HEK293T (cell line): Measurements from ENCODE around the gene TGM5.

Experiments
- ARNT ChIP-seq: fragments of 450-650 bp; IDR thresholded peaks from 2 replicates; pipeline ENCODE4 v1.6.1; 2017; ENCODE audit warnings: mild to moderate bottlenecking
- BHLHE40 ChIP-seq: fragments of 450-650 bp; IDR thresholded peaks from 2 replicates; pipeline ENCODE4 v1.6.1; 2016; ENCODE audit warnings: mild to moderate bottlenecking, moderate library complexity, borderline replicate concordance
- ELF4 ChIP-seq: fragments of 450-650 bp; IDR thresholded peaks from 2 replicates; pipeline ENCODE4 v1.6.1; 2017; ENCODE audit warnings: antibody characterized with exemption
- FOXA1 ChIP-seq: fragments of 450-650 bp; IDR thresholded peaks from 2 replicates; pipeline ENCODE4 v1.6.1; 2016; ENCODE audit warnings: mild to moderate bottlenecking
- FOXK2 ChIP-seq: fragments of 450-650 bp; IDR thresholded peaks from 2 replicates; pipeline ENCODE4 v1.6.1; 2016; ENCODE audit warnings: mild to moderate bottlenecking
- FOXM1 ChIP-seq: fragments of 450-650 bp; IDR thresholded peaks from 2 replicates; pipeline ENCODE4 v1.6.1; 2017; ENCODE audit warnings: mild to moderate bottlenecking, borderline replicate concordance
- HDGF ChIP-seq: fragments of 450-650 bp; IDR thresholded peaks from 2 replicates; pipeline ENCODE4 v1.6.1; 2017; ENCODE audit warnings: antibody characterized with exemption, borderline replicate concordance
- NFRKB ChIP-seq: fragments of 450-650 bp; IDR thresholded peaks from 2 replicates; pipeline ENCODE4 v1.6.1; 2016; ENCODE audit warnings: mild to moderate bottlenecking, moderate library complexity
- SP1 ChIP-seq: fragments of 450-650 bp; IDR thresholded peaks from 2 replicates; pipeline ENCODE4 v1.6.1; 2017
- SUZ12 ChIP-seq: fragments of 450-650 bp; IDR thresholded peaks from 2 replicates; pipeline ENCODE4 v1.6.1; 2016; ENCODE audit warnings: mild to moderate bottlenecking

GRCh38 chr15:43266386-43266785 lies 342 bp downstream of the TGM5 start:
- TF ChIP-seq BHLHE40 (no peak), HDGF (no peak), SP1 (no peak), NFRKB (no peak), FOXA1 (no peak), SUZ12 (no peak), ELF4 (no peak), FOXK2 (no peak), FOXM1 (no peak), ARNT (no peak)
